MM.1S (cell line): ENCODE data around the gene PRICKLE3.

ENCODE experiments used
- DNase-seq: peaks from one replicate; pipeline ENCODE4 v3.0.0-alpha.2; 2015
- H2AFZ ChIP-seq: fragments of 300-600 bp; sonication (generic); 2 replicates; pipeline ENCODE4 v1.6.0; 2016; ENCODE audit warnings: antibody characterized with exemption, low read length
- H3F3A ChIP-seq: fragments of 300-600 bp; sonication (generic); 2 replicates; pipeline ENCODE4 v1.6.1; 2016; ENCODE audit warnings: mild to moderate bottlenecking, antibody characterized with exemption, low read length, moderate library complexity, mixed read lengths; ENCODE audit not compliant: insufficient read depth
- H3K27ac ChIP-seq: fragments of 300-600 bp; sonication (generic); 2 replicates; pipeline ENCODE4 v1.5.1; 2016; ENCODE audit warnings: mild to moderate bottlenecking, low read length
- H3K27me3 ChIP-seq: fragments of 300-600 bp; sonication (generic); replicated peaks from 2 replicates; pipeline ENCODE4 v1.6.0; 2016; ENCODE audit warnings: low read length; ENCODE audit not compliant: insufficient read depth
- H3K36me3 ChIP-seq: fragments of 300-600 bp; sonication (generic); replicated peaks from 2 replicates; pipeline ENCODE4 v1.6.1; 2016; ENCODE audit warnings: mild to moderate bottlenecking, low read length, mixed read lengths; ENCODE audit not compliant: insufficient read depth
- H3K4me1 ChIP-seq: fragments of 300-600 bp; sonication (generic); 2 replicates; pipeline ENCODE4 v1.6.1; 2016; ENCODE audit warnings: low read length, mixed read lengths
- H3K4me2 ChIP-seq: fragments of 300-600 bp; sonication (generic); 2 replicates; pipeline ENCODE4 v1.6.0; 2016; ENCODE audit warnings: low read depth, low read length
- H3K4me3 ChIP-seq: fragments of 300-600 bp; sonication (generic); 2 replicates; pipeline ENCODE4 v1.5.1; 2016; ENCODE audit warnings: low read length, mixed read lengths
- H3K79me2 ChIP-seq: fragments of 300-600 bp; sonication (generic); 2 replicates; pipeline ENCODE4 v1.6.1; 2016; ENCODE audit warnings: mixed run types, low read length, mixed read lengths
- H3K9ac ChIP-seq: fragments of 300-600 bp; sonication (generic); 2 replicates; pipeline ENCODE4 v1.6.1; 2016; ENCODE audit warnings: low read length, mixed read lengths
- H3K9me2 ChIP-seq: fragments of 300-600 bp; sonication (generic); replicated peaks from 2 replicates; pipeline ENCODE4 v1.6.1; 2016; ENCODE audit warnings: mild to moderate bottlenecking, low read length, mixed read lengths; ENCODE audit not compliant: insufficient read depth
- H3K9me3 ChIP-seq: fragments of 300-600 bp; sonication (generic); replicated peaks from 2 replicates; pipeline ENCODE4 v1.6.1; 2016; ENCODE audit warnings: mild to moderate bottlenecking, low read length, mixed read lengths; ENCODE audit not compliant: insufficient read depth
- H4K20me1 ChIP-seq: fragments of 300-600 bp; sonication (generic); 2 replicates; pipeline ENCODE4 v1.6.1; 2016; ENCODE audit warnings: mild to moderate bottlenecking, low read length, moderate library complexity, mixed read lengths; ENCODE audit not compliant: insufficient read depth
- CTCF ChIP-seq: fragments of 300-600 bp; sonication (generic); IDR thresholded peaks from 2 replicates; pipeline ENCODE4 v1.5.1; 2016; ENCODE audit warnings: antibody characterized with exemption, low read length, mixed read lengths
- EZH2 ChIP-seq: fragments of 300-600 bp; sonication (generic); optimal IDR thresholded peaks from 2 replicates; pipeline ENCODE3; 2017; ENCODE audit warnings: low read depth, mild to moderate bottlenecking, antibody characterized with exemption, low read length, mixed read lengths
- EZH2phosphoT487 ChIP-seq: fragments of 300-600 bp; sonication (generic); IDR thresholded peaks from 2 replicates; pipeline ENCODE4 v1.6.1; 2018; ENCODE audit warnings: antibody characterized with exemption, low read length

PRICKLE3 gene

GRCh38 chrX:49210406-49210805, 24.2 kb upstream of the PRICKLE3 start:
- Histone ChIP-seq H3K4me1 (no peaks in the 10 kb centered on the region), H3K4me3 (no peak overlapping the region), H3K79me2 (no peaks in the 10 kb centered on the region), H3K27me3 (no peaks in the 10 kb centered on the region), H3K9me3 (no peaks in the 10 kb centered on the region), H3K36me3 (no peaks in the 10 kb centered on the region), H3F3A (no peaks in the 10 kb centered on the region), H4K20me1 (no peaks in the 10 kb centered on the region), H3K4me2 (no peak overlapping the region), H3K9ac (no peak overlapping the region), H3K9me2 (no peaks in the 10 kb centered on the region), H2AFZ (no peak overlapping the region), H3K27ac (no peak overlapping the region)
- TF ChIP-seq CTCF, result no peak
- no peak for TF ChIP-seq EZH2phosphoT487
- no peak for TF ChIP-seq EZH2
- no peak for DNase-seq

GRCh38 chrX:49209434-49210251, 23.5 kb upstream of the PRICKLE3 start:
- Histone ChIP-seq H3K4me1 (no peaks in the 10 kb centered on the region), H3K27me3 (no peaks in the 10 kb centered on the region), H4K20me1 (no peaks in the 10 kb centered on the region), H3K9ac (no peak overlapping the region), H3K4me3 (no peak overlapping the region), H3K9me2 (no peaks in the 10 kb centered on the region), H3K4me2 (no peak overlapping the region), H3K79me2 (no peaks in the 10 kb centered on the region), H3K36me3 (no peaks in the 10 kb centered on the region), H2AFZ (no peak overlapping the region), H3F3A (no peaks in the 10 kb centered on the region), H3K27ac (no peak overlapping the region), H3K9me3 (no peaks in the 10 kb centered on the region)
- TF ChIP-seq CTCF, result no peak
- TF ChIP-seq EZH2phosphoT487, result no peak
- TF ChIP-seq EZH2, result no peak
- no peak for DNase-seq

- Histone ChIP-seq H3K9me2 (no peaks in the 10 kb centered on the region), H3K4me2 (no peak overlapping the region), H3K79me2 (no peaks in the 10 kb centered on the region), H3K4me1 (no peaks in the 10 kb centered on the region), H4K20me1 (no peaks in the 10 kb centered on the region), H2AFZ (no peak overlapping the region), H3K36me3 (no peaks in the 10 kb centered on the region), H3K27ac (no peak overlapping the region), H3K9me3 (no peaks in the 10 kb centered on the region), H3K9ac (no peak overlapping the region), H3K4me3 (no peak overlapping the region), H3K27me3 (no peaks in the 10 kb centered on the region), H3F3A (no peaks in the 10 kb centered on the region)
- TF ChIP-seq EZH2 (no peak), EZH2phosphoT487 (no peak), CTCF (no peak)
- no peak for DNase-seq
Observed at GRCh38 chrX:49208399-49208798, 22.2 kb upstream of the PRICKLE3 start.
